ENCODE measurements around the gene MLF2.
"Not testable (repeated sequence)": the region's sequence is repeated elsewhere in the genome, so short reads cannot be mapped to it uniquely, and the experiment has no call there.

Gene MLF2

DNA sequence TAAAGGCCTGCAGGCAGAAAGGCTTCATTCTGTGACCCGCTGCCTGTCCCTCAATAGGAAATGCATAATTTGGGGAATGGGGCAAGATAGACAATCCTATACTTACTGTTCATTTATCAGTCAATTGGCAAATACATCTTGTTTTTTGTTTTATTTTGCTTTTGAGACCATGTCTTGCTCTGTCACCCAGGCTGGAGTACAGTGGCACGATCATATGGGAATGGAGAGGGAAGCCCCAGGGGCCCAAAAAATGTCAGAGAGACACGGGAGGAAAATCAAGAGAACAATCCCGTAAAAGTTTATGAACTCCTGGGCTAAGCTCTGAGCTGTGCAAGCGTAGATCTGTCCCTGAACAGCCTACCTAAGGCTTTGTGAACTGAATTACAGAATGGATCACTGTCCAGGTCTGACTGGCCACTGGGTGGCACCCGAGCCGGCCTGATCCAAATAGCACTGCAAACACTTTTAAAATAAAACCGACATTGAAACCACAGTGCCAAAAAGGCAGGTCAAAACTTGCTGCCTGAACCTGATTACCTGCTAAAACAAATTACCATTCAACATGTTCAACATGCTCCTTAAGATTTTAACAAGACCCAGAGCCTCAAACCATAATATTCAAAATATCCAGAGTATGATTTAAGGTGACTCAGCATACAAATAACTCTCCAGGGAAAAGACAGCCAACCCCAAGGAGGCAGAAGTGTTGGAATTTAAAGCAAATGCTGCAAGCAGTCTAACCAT lies 17.3 kb downstream of the MLF2 start:
- DNase-seq (ENCODE audit: low spot score) = peak; percentile 68

DNA sequence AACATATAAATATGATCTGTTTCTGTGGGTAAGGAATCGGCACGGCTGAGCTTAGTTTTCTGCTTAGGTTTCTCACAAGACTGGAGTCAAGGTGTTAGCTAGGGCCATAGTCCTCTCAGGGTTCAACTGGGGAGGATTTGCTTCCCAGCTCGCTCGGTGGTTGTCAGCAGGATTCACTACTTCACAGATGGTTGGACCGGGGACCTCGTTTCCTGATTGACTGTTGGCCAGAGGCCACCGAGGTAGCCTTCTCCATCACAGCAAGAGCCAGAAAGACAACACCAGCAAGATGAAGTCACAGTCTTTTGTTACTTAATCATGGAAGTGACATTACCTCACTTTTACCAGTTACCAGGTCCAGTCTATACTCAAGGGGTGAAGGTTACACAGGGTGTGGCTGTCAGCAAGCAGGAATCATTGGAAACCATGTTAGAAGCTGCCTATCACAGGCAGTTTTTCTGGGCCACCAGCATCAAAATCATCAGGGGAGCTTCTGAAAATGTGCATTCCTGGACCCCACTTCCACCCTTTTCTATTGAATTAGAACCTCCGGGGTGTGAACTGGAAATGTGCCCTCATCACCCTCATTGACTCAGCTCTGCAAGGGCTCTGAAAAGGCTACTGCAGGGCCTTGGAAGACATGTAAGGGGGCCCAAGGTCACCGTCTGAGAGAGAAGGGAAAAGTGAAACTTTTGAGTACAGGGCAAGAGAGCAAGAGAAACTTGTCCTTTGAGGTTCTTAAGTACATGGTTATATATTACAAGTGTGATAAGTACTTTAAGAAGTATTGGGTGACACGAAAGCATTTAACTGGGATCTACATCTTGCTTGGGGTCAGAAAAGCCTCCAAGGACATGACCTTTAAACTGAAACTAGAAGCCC lies 18.2 kb downstream of the MLF2 start:
- DNase-seq (ENCODE audit: low spot score) = no peak

DNA sequence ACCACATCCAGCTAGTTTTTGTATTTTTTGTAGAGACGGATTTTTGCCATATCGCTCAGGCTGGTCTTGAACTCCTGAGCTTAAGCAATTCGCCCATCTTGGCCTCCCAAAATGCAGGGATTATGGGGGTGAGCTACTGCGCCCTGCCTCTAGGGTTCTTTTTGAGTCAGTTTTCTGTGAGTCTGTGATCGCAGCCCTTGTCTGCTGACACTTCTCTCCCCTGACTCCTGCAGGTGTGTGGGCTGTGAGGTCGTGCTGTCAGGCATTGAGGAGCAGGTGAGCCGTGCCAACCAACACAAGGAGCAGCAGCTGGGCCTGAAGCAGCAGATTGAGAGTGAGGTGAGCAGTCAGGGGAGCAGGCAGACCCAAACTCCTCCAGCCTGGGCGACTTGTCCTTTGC lies 22.8 kb downstream of the MLF2 start:
- no peak for DNase-seq (ENCODE audit: low spot score)

DNA sequence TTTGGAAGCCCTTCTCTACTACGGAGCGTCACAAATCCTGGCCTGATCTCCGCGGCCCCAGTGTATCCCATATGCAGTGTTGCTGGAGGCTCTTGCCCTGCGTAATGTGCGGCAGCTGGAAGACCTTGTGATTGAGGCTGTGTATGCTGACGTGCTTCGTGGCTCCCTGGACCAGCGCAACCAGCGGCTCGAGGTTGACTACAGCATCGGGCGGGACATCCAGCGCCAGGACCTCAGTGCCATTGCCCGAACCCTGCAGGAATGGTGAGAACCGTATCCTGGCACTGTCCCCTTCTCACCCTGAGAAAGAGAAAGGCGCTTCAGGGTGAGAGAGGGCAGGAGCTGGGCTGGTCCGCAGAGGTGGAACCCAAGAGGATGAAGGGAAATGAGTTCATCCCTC lies 23.8 kb downstream of the MLF2 start:
- DNase-seq (ENCODE audit: low spot score) = no peak

DNA sequence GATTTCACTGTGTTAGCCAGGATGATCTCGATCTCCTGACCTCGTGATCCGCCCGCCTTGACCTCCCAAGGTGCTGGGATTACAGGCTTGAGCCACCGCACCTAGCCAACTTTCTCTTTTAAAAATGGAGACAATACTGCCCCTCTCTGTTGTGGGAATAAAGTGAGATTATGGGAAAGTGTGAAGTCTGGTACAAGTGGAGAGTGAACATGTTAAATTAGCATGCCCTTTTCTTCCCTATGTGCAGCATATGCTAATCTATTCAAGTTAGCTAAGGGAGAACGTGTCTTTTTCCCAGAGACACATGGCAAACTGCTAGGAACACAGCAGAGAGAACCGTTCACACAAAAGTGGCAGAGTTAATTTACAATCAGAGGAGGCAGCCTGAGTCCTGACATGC lies 27.6 kb downstream of the MLF2 start:
- no peak for DNase-seq (ENCODE audit: low spot score)

DNA sequence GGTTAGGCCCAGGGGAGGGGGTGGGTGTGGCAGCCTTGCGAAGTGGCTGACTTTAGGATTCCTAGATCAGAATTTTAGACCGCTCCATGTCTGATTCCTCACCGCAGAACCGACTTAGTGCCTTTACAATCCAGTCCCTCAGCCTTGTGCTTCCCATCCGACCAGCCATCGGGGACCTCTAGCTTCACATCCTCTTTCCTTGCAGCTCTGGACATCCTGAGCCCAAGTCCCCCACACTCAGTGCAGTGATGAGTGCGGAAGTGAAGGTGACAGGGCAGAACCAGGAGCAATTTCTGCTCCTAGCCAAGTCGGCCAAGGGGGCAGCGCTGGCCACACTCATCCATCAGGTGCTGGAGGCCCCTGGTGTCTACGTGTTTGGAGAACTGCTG lies 28.5 kb downstream of the MLF2 start:
- DNase-seq (ENCODE audit: low spot score) = peak; percentile 65

DNA sequence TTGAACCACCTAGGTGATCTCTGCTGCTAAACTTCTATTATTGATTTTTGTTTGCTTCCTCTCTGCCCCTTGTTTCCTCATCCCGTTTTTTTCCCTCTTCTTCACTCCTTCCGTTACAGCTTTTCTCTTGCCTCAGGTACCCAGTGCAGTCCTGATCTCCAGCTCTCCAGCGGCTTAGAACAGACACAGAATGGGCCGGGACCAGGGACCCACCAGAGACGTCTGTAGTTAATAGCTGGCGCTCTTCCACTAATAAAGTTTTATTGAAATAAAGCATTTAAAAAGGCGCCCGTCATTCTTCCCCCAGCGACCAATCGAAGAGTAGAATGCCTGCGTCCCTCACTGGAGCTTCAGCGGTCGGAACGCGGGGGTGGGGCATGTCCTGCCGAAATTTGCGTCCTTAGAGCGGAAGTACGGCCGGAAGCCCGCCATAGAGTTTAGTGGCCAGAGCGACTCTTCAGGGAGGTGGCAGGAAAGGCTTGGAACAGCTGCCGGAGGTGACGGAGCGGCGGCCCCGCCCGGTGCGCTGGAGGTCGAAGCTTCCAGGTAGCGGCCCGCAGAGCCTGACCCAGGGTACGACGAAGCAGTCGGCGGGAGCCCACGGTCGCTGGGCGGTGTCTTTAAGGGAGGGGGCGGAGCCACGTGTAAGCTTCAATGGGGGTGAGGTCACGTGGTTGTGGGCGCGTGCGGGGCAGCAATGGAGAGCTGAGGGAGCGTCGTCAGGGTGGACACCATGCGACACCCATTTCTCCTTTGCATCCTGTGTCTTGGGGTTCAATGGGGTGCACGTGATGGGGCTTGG lies 29.1 kb downstream of the MLF2 start, which contains the start of gene COPS7A:
COPS7A (plus strand) TSS at position 440 of the 802 bp plus-strand sequence. CDS start 611 bp downstream, outside the sequence.
- peak; percentile 100 for DNase-seq (ENCODE audit: low spot score)

DNA sequence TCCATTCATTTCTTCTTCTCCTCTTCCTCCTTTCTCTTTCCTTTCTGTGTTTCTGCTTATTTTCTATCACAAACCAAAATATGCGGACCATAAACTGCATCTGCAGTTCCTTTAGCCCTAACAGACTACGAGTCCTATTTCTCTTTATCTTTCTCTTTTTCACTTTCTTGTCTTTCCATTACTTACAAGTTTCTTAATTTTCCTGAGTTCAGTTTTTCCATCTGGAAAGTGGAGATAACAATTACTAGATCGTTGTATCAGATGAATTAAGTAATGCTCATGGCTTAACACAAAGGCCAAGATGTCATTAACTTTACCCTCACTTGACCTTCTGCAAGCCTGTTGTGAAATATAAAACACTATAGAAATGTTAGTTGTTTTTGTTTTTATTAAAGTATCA lies 30.1 kb downstream of the MLF2 start:
- no peak for DNase-seq (ENCODE audit: low spot score)

DNA sequence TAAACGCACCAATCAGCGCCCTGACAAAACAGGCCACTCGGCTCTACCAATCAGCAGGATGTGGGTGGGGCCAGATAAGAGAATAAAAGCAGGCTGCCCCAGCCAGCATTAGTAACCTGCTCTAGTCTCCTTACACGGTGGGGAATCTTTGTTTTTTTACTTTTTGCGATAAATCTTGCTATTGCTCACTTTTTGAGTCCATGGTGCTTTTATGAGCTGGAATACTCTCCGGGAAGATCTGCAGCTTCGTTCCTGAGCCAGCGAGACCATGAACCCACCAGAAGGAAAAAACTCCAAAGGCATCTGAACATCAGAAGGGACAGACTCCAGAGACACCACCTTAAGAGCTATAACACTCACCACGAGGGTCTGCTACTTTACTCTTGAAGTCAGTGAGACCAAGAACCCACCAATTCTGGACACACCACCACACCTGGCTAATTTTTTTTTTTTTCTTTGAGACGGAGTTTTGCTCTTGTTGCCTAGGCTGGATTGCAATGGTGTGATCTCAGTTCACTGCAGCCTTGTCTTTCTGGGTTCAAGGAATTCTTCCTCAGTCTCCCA lies 36.0 kb downstream of the MLF2 start:
- no peak for DNase-seq (ENCODE audit: low spot score)

DNA sequence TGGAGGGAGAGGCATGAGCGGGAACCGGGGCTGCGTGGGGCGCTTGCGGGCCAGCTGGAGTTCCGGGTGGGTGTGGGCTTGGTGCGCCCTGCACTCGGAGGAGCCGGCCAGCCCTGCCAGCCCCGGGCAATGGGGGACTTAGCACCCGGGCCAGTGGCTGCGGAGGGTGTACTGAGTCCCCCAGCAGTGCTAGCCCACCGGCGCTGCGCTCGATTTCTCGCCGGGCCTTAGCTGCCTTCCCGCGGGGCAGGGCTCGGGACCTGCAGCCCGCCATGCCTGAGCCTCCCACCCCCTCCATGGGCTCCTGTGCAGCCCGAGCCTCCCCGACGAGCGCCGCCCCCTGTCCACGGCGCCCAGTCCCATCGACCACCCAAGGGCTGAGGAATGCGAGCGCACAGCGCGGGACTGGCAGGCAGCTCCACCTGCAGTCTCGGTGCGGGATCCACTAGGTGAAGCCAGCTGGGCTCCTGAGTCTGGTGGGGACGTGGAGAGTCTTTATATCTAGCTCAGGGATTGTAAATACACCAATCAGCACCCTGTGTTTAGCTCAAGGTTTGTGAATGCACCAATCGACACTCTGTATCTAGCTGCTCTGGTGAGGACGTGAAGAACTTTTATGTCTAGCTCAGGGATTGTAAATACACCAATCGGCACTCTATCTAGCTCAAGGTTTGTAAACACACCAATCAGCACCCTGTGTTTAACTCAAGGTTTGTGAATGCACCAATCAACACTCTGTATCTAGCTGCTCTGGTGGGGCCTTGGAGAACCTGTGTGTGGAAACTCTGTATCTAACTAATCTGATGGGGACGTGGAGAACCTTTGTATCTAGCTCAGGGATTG lies 36.7 kb downstream of the MLF2 start:
- DNase-seq (ENCODE audit: low spot score) = not testable (repeated sequence)

DNA sequence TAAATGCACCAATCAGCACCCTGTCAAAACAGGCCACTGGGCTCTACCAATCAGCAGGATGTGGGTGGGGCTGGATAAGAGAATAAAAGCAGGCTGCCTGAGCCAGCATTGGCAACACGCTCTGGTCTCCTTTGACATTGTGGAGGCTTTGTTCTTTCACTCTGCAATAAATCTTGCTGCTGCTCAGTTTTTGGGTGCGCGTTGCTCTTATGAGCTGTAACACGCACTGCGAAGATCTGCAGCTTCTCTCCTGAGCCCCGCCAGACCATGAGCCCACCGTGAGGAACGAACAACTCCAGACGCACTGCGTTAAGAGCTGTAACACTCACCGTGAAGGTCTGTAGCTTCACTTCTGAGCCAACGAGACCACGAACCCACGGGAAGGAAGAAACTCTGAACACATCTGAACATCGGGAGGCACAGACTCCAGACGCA lies 44.0 kb downstream of the MLF2 start:
- DNase-seq (ENCODE audit: low spot score) = no peak

DNA sequence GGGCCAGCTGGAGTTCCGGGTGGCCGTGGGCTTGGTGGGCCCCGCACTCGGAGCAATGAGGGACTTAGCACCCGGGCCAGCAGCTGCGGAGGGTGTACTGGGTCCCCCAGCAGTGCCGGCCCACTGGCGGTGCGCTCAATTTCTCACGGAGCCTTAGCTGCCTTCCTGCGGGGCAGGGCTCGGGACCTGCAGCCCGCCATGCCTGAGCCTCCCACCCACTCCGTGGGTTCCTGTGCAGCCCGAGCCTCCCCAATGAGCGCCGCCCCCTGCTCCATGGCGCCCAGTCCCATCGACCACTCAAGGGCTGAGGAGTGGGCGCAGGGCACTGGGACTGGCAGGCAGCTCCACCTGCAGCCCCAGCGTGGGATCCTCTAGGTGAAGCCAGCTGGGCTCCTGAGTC lies 44.6 kb downstream of the MLF2 start:
- not testable (repeated sequence) for DNase-seq (ENCODE audit: low spot score)

DNA sequence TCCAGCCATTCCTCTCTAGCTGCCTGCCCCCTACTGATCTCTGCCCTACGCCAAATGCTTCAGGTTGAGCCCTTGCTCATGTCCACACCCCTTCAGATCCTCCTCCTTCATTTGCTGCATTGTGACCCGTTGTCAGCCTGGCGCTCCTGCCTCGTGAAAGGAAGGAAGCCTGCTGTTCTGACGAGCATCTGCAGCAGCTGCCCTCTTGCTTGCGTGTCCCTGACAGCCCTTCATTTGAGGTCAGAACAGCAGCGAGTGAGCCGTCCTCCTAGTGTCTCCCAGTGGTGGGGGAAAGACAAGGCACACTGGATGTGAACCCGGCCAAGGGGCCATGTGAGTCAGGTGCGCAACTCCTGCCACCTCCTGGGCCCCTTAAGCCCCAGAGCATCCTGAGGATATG lies 49.3 kb downstream of the MLF2 start:
- DNase-seq (ENCODE audit: low spot score) = peak; percentile 84

DNA sequence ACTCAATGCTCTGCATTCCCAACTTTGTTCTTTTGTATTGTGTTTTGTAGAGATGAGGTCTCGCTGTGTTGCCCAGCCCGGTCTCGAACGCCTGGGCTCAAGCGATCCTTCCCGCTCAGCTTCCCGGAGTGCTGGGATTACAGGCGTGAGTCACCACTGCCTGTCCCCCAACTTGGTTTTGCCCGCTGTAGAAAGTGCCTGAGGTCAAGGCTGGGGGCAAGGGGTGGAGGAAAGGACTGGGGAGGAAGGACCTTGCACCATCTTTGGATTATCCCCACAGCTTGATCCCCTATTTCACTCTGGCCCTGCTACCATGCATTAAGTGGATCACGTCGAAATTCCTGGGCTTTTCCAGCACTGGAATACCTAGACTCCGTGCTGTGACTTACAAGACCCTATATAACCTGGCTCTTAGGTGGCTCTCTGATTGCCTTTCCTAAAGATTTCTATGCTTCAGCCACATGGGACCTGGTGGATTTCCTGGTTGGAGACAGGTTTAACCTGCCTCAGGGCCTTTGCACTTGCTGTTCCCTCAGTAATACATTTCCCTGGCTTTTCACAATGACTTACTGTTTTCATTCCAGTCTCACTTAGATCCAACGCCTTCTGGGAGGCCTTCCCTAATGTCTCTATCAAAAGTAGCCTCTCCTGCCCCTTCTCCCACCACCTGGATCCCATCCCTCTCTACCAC lies 51.7 kb downstream of the MLF2 start:
- no peak for DNase-seq (ENCODE audit: low spot score)

DNA sequence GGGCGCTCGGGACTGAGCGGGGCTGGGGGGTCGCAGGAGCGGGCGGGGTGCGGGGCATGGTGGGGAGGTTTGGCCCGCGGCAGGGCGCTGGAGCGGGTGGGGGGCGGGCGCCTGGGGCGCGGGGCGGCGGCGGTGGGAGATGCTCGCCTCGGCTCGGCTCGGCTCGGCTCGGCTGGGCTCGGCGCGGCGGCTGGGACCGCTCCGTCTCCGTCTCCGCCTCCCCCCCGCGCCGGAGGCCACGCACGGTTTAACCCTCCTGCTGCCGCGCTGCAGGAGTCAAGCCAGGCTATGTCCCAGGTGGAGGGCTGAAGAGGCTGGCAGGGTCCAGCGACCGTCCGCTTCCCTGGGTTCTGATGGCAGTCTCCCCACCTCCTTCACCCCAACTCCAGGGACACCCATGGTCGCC lies 52.3 kb downstream of the MLF2 start, which contains the start of gene PIANP:
PIANP (minus strand) TSS at position 170 of the 406 bp plus-strand sequence. CDS start 2,754 bp downstream, outside the sequence.
- peak; percentile 70 for DNase-seq (ENCODE audit: low spot score)

DNA sequence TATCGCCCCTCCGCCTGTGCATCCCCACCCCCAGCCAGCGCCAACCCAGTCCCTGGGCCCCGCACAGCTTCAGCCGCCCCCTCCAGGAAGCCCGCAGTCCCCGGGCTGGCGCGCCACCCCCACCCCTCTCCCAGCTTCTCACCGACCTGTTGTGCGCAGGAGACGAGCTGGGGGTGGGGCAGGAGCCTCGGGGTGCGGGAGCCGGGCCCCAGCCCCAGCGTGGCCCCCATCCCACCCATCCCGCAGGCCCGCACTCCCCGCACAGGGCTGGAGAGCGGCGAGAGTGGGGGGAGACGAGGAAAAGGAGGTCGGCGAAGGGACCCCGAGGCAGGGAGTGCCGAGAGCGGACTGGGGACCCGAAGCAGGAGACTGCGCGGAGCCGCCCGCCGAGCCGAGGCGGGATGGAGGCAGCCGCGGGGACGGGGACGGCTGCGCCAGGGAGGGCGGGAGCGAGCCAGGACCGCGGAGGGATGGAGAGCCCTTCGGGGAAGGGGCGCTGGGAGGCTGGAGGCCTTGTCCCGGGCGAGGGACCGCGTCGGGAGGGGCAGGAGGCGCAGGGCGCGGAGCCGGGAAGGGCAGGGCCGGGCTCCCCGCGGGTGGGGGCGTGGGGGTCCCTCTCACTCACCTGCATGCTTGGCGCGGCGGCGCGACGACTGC lies 52.8 kb downstream of the MLF2 start:
- DNase-seq (ENCODE audit: low spot score) = peak; percentile 38

DNA sequence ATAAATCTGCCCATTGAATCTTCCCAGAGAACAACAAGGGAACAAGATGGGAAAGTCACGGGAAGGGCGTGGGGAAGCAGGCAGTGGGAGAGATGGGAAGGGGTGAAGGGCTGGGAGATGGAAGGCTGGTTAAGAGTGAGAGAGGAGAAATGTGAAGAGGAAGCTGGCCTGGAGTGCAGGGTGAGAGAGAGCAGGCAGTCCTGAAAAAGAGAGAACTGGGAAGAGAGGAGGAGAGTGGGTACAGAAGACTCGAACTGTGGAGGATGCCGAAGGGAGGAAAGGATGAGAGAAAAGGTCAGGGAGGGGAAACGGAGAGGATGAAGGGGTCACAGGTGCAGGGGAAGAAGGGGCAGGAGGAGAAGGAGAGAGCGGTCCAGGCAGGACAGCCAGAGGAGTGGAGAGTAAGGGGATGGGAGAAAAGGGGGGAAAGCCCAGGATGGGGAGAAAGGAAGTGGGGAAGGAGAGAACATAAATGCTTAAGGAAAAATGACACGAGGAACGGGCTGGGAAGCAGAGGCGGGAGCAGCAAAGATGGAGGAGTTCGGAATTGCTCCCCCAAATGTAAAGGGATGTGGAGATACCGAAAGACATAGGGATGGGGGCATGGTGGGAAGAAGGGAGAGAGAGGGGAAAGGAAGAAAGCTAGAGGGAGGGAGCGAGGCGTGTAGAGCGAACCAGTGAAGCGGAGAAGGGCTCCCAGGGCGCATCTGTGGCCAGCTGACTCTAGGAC lies 53.5 kb downstream of the MLF2 start:
- DNase-seq (ENCODE audit: low spot score) = no peak

DNA sequence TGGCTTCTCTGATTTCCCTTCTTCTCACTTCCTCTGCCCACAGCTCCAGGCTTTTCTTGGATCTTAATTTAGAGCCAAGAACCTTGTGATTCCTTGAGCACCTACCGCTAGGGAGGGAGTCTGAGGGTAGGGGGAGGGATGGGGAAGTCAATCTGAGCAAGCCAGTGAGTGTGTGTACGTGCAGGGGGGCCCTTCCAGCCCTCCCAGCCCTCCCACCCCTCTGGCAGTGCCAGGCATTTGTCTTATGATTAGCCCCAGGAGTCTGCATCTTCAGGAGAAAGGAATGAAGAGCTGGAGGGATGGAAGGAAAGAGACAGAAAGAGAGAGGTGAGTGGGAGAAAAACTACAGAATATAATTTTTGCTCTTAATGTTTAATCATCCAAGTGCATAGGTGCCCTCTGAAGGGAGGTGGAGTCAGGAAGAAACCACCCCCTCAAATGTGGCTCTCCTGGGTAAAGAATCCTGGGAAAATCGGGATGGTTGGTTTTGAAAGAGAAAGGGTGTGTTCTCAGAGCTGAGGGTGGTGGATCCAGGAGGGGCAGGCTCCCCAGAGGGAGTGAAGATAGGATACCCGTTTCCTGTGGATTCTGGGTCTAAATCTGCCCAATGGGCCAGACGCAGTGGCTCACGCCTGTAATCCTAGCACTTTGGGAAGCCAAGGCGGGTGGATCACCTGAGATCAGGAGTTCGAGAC lies 54.4 kb downstream of the MLF2 start:
- DNase-seq (ENCODE audit: low spot score) = no peak

Data from SK-N-DZ (cell line).